HL-60/S4 treated with retinoic acid at 250 ng/mL for 4 days and 3 days (cell line): Measurements from ENCODE around the gene NCBP1.

ENCODE experiments used
- in situ Hi-C: fragments of 300-500 bp; cut with MboI; formaldehyde crosslinking; loops from 2 replicates; pipeline ENCODE4 v1.7.0; 2022; ENCODE audit warnings: low sequenced_read_pairs

The NCBP1 gene

DNA sequence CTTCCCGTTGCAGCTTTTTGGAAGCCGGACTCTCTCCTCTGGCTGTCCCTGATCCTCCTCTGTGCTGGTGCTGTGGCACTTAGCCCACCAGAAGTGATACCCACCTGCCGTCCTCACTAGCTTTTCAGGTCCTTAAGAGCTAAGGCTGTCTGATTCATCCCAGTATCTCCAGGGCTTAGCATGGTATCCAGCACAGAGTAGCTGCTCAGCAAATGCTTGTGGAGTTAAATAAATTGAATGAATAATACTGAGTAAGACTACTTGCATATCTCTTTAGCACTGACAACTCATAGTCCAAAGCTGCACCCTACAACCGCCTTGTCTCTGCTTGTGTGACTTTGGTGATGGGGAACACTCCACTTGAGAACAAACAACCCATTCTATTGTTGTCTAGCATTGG lies 71.2 kb downstream of the NCBP1 start:
- in situ Hi-C loops: loop anchor here (25.0 kb wide), 1 partner anchor 557 kb away; the partner anchor contains the start of gene TBC1D2

DNA sequence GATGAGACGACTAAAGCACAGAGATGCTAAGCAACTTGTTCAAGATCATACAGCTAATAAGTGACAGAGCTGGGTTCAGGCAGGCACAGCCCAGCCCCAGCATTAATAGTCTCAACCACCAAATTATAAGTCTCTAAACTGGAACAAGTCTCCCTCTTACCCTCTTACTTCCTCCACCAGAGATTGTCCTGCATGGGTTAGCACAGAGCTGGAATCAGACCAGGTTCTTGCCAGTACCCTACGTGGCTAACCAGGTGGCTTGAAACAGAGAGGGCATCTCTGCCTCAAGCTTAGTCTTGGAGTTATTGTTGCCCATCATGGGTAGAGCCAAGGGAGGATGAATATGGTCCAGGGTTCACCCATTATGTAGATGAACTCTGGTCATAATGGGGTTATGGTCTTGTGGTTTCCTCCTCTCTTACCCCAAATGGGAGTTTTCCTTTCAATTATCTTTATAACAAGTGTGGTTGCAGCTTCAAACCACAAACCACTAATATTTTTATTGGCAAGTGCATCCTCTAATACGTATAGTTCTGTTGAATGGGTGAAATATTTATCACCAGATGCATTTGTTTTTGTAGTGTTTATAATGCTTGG lies 71.8 kb downstream of the NCBP1 start:
- in situ Hi-C loops: loop anchor here (25.0 kb wide), 1 partner anchor 557 kb away; the partner anchor contains the start of gene TBC1D2

GRCh38 chr9:97706246-97706645 lies 72.6 kb downstream of the NCBP1 start:
- in situ Hi-C loops: loop anchor here (25.0 kb wide), 1 partner anchor 556 kb away; the partner anchor contains the start of gene TBC1D2

GRCh38 chr9:97710356-97711222 lies 77.0 kb downstream of the NCBP1 start:
- in situ Hi-C loops: loop anchor here (25.0 kb wide), 1 partner anchor 552 kb away; the partner anchor contains the start of gene TBC1D2

- in situ Hi-C loops: loop anchor here (25.0 kb wide), 1 partner anchor 551 kb away; the partner anchor contains the start of gene TBC1D2
Measured at GRCh38 chr9:97711223-97711626, 77.6 kb downstream of the NCBP1 start.

GRCh38 chr9:97714435-97714834 lies 80.8 kb downstream of the NCBP1 start:
- in situ Hi-C loops: loop anchor here (25.0 kb wide), 1 partner anchor 548 kb away; the partner anchor contains the start of gene TBC1D2

DNA sequence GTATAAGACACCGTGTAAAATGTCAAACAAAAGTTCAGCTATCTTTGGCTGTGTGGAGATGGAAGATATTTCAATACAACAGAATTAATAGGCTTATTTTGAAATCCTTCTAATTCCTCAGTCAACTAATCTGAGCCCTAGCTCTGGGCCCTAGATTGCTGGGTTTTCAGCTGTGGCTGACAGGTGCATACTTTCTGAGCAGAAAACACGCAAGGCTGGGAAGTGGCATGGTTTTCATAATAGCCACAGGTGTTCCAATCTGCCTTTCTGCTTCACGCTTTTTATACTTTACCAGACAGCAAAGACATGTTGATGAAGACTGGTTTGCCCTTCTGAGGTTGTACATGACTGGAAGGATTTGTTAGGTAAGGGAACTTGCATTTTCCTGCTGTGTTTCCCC lies 84.2 kb downstream of the NCBP1 start:
- in situ Hi-C loops: loop anchor here (25.0 kb wide), 1 partner anchor 544 kb away; the partner anchor contains the start of gene TBC1D2

- in situ Hi-C loops: loop anchor here (25.0 kb wide), 1 partner anchor 541 kb away; the partner anchor contains the start of gene TBC1D2
Measured at GRCh38 chr9:97721396-97721795, 87.8 kb downstream of the NCBP1 start.

DNA sequence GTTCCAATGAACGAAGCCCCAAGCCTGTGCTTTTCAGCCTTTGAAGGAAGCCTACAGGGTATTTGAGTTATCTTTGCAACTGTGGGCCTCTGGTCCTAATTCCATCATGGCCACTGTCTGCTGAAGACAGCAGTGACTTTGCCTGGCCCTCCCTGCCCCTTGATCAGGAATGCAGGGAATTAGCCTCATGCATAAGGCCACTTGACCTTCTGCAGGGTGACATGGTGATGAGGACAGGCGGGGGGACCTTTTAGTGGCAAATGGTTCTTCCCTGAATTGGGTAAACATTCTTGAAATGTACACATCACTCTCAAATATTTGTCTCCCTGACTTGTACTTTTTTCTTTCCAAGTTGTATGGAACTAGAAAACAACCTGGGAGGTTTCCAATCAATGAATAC lies 88.7 kb downstream of the NCBP1 start:
- in situ Hi-C loops: loop anchor here (25.0 kb wide), 1 partner anchor 540 kb away; the partner anchor contains the start of gene TBC1D2
